ES-I3 (cell line): ENCODE results near the gene STON2.

ENCODE experiments used
- H3K36me3 ChIP-seq: 2 replicates; pipeline ENCODE4 v1.6.1; 2013; ENCODE audit warnings: mild to moderate bottlenecking, low read length, control low read depth, moderate library complexity; ENCODE audit not compliant: insufficient read depth
- H3K4me1 ChIP-seq: 2 replicates; pipeline ENCODE4 v1.6.1; 2013; ENCODE audit warnings: mild to moderate bottlenecking, control low read depth, low read length; ENCODE audit not compliant: insufficient read depth
- H3K9ac ChIP-seq: 2 replicates; pipeline ENCODE4 v1.6.1; 2013; ENCODE audit warnings: low read depth, mild to moderate bottlenecking, low read length, moderate library complexity
- H3K9me3 ChIP-seq: 2 replicates; pipeline ENCODE4 v1.6.1; 2013; ENCODE audit warnings: mild to moderate bottlenecking, low read length, moderate library complexity; ENCODE audit not compliant: control insufficient read depth, insufficient read depth

STON2 gene

GRCh38 chr14:81406863-81407262 lies 6.7 kb upstream of the STON2 start:
- Histone ChIP-seq H3K9ac (no peak overlapping the region), H3K36me3 (no peaks in the 10 kb centered on the region), H3K4me1 (no peaks in the 10 kb centered on the region), H3K9me3 (no peaks in the 10 kb centered on the region; the same call in 1 of the 2 replicates)

- Histone ChIP-seq H3K9me3 (no peaks in the 10 kb centered on the region; the same call in 1 of the 2 replicates), H3K9ac (no peak overlapping the region), H3K36me3 (peaks cover 4% of the 10 kb centered on the region; the same call in 1 of the 2 replicates), H3K4me1 (0 out of 2 replicates have a peak, but pooled peaks cover 7% of the 10 kb centered on the region)
Measured at GRCh38 chr14:81402123-81402495, 2.0 kb upstream of the STON2 start.

- Histone ChIP-seq H3K36me3 (peaks cover 4% of the 10 kb centered on the region; the same call in 1 of the 2 replicates), H3K4me1 (0 out of 2 replicates have a peak, but pooled peaks cover 7% of the 10 kb centered on the region), H3K9ac (no peak overlapping the region), H3K9me3 (no peaks in the 10 kb centered on the region; the same call in 1 of the 2 replicates)
Measured at GRCh38 chr14:81401420-81402122, 1.4 kb upstream of the STON2 start.

- Histone ChIP-seq H3K9me3 (no peaks in the 10 kb centered on the region; the same call in 1 of the 2 replicates), H3K9ac (no peak overlapping the region), H3K4me1 (0 out of 2 replicates have a peak, but pooled peaks cover 7% of the 10 kb centered on the region), H3K36me3 (peaks cover 4% of the 10 kb centered on the region; the same call in 1 of the 2 replicates)
Measured at GRCh38 chr14:81400852-81401251, 728 bp upstream of the STON2 start.

GRCh38 chr14:81398196-81398891 lies 1.8 kb downstream of the STON2 start:
- H3K36me3 ChIP-seq, result peaks cover 8% of the 10 kb centered on the region; the same call in 1 of the 2 replicates
- H3K9ac ChIP-seq, result no peak overlapping the region
- H3K9me3 ChIP-seq, result no peaks in the 10 kb centered on the region
- H3K4me1 ChIP-seq, result 0 out of 2 replicates have a peak, but pooled peaks cover 7% of the 10 kb centered on the region

- Histone ChIP-seq H3K4me1 (peaks cover 10% of the 10 kb centered on the region; the same call in 1 of the 2 replicates), H3K36me3 (peaks cover 8% of the 10 kb centered on the region; the same call in 1 of the 2 replicates), H3K9ac (no peak overlapping the region), H3K9me3 (no peaks in the 10 kb centered on the region)
Measured at GRCh38 chr14:81396113-81396512, 4.0 kb downstream of the STON2 start.

- Histone ChIP-seq H3K9me3 (no peaks in the 10 kb centered on the region), H3K9ac (no peak overlapping the region), H3K36me3 (peaks cover 8% of the 10 kb centered on the region; the same call in 1 of the 2 replicates), H3K4me1 (peaks cover 3% of the 10 kb centered on the region; the same call in 1 of the 2 replicates)
Measured at GRCh38 chr14:81394739-81395138, 5.4 kb downstream of the STON2 start.

GRCh38 chr14:81392976-81393643 lies 7.0 kb downstream of the STON2 start:
- Histone ChIP-seq H3K9ac (no peak overlapping the region), H3K4me1 (peaks cover 3% of the 10 kb centered on the region; the same call in 1 of the 2 replicates), H3K36me3 (peaks cover 7% of the 10 kb centered on the region; the same call in 1 of the 2 replicates), H3K9me3 (no peaks in the 10 kb centered on the region; the same call in 1 of the 2 replicates)

- Histone ChIP-seq H3K9me3 (no peaks in the 10 kb centered on the region; the same call in 1 of the 2 replicates), H3K9ac (no peak overlapping the region), H3K4me1 (peaks cover 3% of the 10 kb centered on the region; the same call in 1 of the 2 replicates), H3K36me3 (peaks cover 5% of the 10 kb centered on the region; the same call in 1 of the 2 replicates)
Measured at GRCh38 chr14:81392052-81392451, 8.1 kb downstream of the STON2 start.

- H3K4me1 ChIP-seq, result peaks cover 17% of the 10 kb centered on the region
- no peaks in the 10 kb centered on the region; the same call in 1 of the 2 replicates for H3K9me3 ChIP-seq
- peaks cover 5% of the 10 kb centered on the region; the same call in 1 of the 2 replicates for H3K36me3 ChIP-seq
- H3K9ac ChIP-seq, result no peak overlapping the region
Measured at GRCh38 chr14:81390696-81391095, 9.4 kb downstream of the STON2 start.

- Histone ChIP-seq H3K4me1 (peaks cover 22% of the 10 kb centered on the region), H3K36me3 (no peaks in the 10 kb centered on the region), H3K9ac (no peak overlapping the region), H3K9me3 (no peaks in the 10 kb centered on the region; the same call in 1 of the 2 replicates)
Measured at GRCh38 chr14:81388336-81388735, 11.8 kb downstream of the STON2 start.

- peaks cover 19% of the 10 kb centered on the region for H3K4me1 ChIP-seq
- H3K36me3 ChIP-seq, result no peaks in the 10 kb centered on the region
- no peak overlapping the region for H3K9ac ChIP-seq
- no peaks in the 10 kb centered on the region; the same call in 1 of the 2 replicates for H3K9me3 ChIP-seq
Measured at GRCh38 chr14:81386290-81386745, 13.8 kb downstream of the STON2 start.

GRCh38 chr14:81385886-81386285 lies 14.2 kb downstream of the STON2 start:
- no peaks in the 10 kb centered on the region; the same call in 1 of the 2 replicates for H3K9me3 ChIP-seq
- peaks cover 19% of the 10 kb centered on the region for H3K4me1 ChIP-seq
- H3K9ac ChIP-seq, result no peak overlapping the region
- H3K36me3 ChIP-seq, result no peaks in the 10 kb centered on the region

- Histone ChIP-seq H3K4me1 (peaks cover 19% of the 10 kb centered on the region), H3K9ac (no peak overlapping the region), H3K36me3 (no peaks in the 10 kb centered on the region), H3K9me3 (no peaks in the 10 kb centered on the region; the same call in 1 of the 2 replicates)
Measured at GRCh38 chr14:81385419-81385818, 14.7 kb downstream of the STON2 start.
